HCT116 (cell line): ENCODE results near the gene RAB19. TPM values are rescaled to one million over a fixed set of nuclear protein-coding genes. Genes with fewer than 3 reads are reported as not detected.

Source experiments
- ATAC-seq: fragments of 200-7000 bp; cut with Tn5 transposase; 2 replicates; pipeline ENCODE4 v1.9.1; 2020; ENCODE audit warnings: mild to moderate bottlenecking, moderate library complexity
- BruUV-seq: library from RNA; stranded (reverse); fragments of 400-500 nt; replicated peaks from 2 replicates; lab custom pipeline; 2021; lab: Mats Ljungman, UMichigan
- CTCF ChIA-PET: fragments of 300-600 bp; sonication (Branson Sonifier 250); formaldehyde crosslinking; loops from one replicate; lab custom pipeline; 2021; ENCODE audit warnings: antibody characterized with exemption; lab: Charles Lee
- POLR2A ChIA-PET: fragments of 300-600, 350-600 bp; sonication (Branson Sonifier 250); formaldehyde crosslinking; loops from one replicate; lab custom pipeline; 2021; ENCODE audit warnings: antibody characterized with exemption; lab: Charles Lee
- RAD21 ChIA-PET, 2 experiments: fragments of 300-600 bp; sonication (Branson Sonifier 250); formaldehyde crosslinking; loops; one replicate each; lab custom pipeline; 2023; ENCODE audit warnings: low total read pairs in 2 of 2; ENCODE audit not compliant: uncharacterized antibody in 2 of 2, unreplicated experiment in 2 of 2, low non-redundant PET in 1 of 2; lab: Charles Lee
- DNase-seq: peaks from one replicate; pipeline ENCODE4 v3.0.0-alpha.2; 2010; ENCODE audit warnings: low read depth, low spot score
- H2AFZ ChIP-seq: fragments of 200-600 bp; shearing (Covaris generic), sonication (generic); 2 replicates; pipeline ENCODE4 v1.6.1; 2017; ENCODE audit warnings: low read depth, mixed run types, mixed read lengths, antibody characterized with exemption, low read length; ENCODE audit not compliant: poor library complexity, severe bottlenecking
- H3K27ac ChIP-seq: 2 replicates; pipeline ENCODE4 v1.5.1; 2012; ENCODE audit warnings: low read depth, low read length
- H3K27me3 ChIP-seq: fragments of 200-600 bp; sonication (generic); 2 replicates; pipeline ENCODE4 v1.6.1; 2016; ENCODE audit warnings: mixed run types, low read length, mixed read lengths; ENCODE audit not compliant: insufficient read depth
- H3K36me3 ChIP-seq, 2 experiments: fragments of 200-500 bp in 1 of 2; fragments of 200-600 bp in 1 of 2; sonication (Bioruptor generic) in 1 of 2; sonication (generic) in 1 of 2; 2 replicates each; pipeline versions ENCODE4 v1.5.1 to v1.6.1; 2014 to 2016; ENCODE audit warnings: low read length in 2 of 2, inconsistent platforms in 1 of 2, mixed read lengths in 1 of 2, mixed run types in 1 of 2; ENCODE audit not compliant: insufficient read depth in 2 of 2, control insufficient read depth in 1 of 2
- H3K4me1 ChIP-seq, 2 experiments: fragments of 200-600 bp in 1 of 2; sonication (generic) in 1 of 2; 2 replicates each; pipeline versions ENCODE4 v1.5.1 to v1.6.1; 2012 to 2017; ENCODE audit warnings: low read length in 2 of 2, inconsistent platforms in 1 of 2, mild to moderate bottlenecking in 1 of 2, mixed read lengths in 1 of 2, mixed run types in 1 of 2, moderate library complexity in 1 of 2; ENCODE audit not compliant: insufficient read depth in 2 of 2, control insufficient read depth in 1 of 2
- H3K4me2 ChIP-seq: fragments of 200-600 bp; sonication (generic); 2 replicates; pipeline ENCODE4 v1.6.1; 2017; ENCODE audit warnings: mixed run types, low read length, mixed read lengths
- H3K4me3 ChIP-seq, 2 experiments: fragments of 200-600 bp in 1 of 2; sonication (generic) in 1 of 2; replicated peaks in 1 of 2; 2 replicates each; pipeline ENCODE4 v1.5.1; 2011 to 2016; ENCODE audit warnings: low read length in 2 of 2, control low read depth in 1 of 2, low read depth in 1 of 2, mild to moderate bottlenecking in 1 of 2, mixed read lengths in 1 of 2, mixed run types in 1 of 2
- H3K79me2 ChIP-seq: fragments of 200-600 bp; sonication (generic); 2 replicates; pipeline ENCODE4 v1.6.1; 2017; ENCODE audit warnings: mild to moderate bottlenecking, mixed run types, low read length, moderate library complexity, mixed read lengths; ENCODE audit not compliant: insufficient read depth
- H3K9ac ChIP-seq: fragments of 200-600 bp; sonication (generic); 2 replicates; pipeline ENCODE4 v1.6.1; 2016; ENCODE audit warnings: low read length, mixed read lengths
- H3K9me2 ChIP-seq: fragments of 200-600 bp; sonication (generic), shearing (Covaris generic); 2 replicates; pipeline ENCODE4 v1.6.1; 2017; ENCODE audit warnings: mixed run types, mild to moderate bottlenecking, moderate library complexity; ENCODE audit not compliant: insufficient read depth
- H3K9me3 ChIP-seq, 2 experiments: fragments of 200-500 bp in 1 of 2; fragments of 200-600 bp in 1 of 2; sonication (Bioruptor generic) in 1 of 2; sonication (generic) in 1 of 2; 2 replicates each; pipeline ENCODE4 v1.6.1; 2014 to 2017; ENCODE audit warnings: low read length in 2 of 2, mixed read lengths in 2 of 2, inconsistent platforms in 1 of 2, low read depth in 1 of 2, mild to moderate bottlenecking in 1 of 2, mixed run types in 1 of 2, moderate library complexity in 1 of 2; ENCODE audit not compliant: control insufficient read depth in 1 of 2, insufficient read depth in 1 of 2
- H4K20me1 ChIP-seq: fragments of 200-600 bp; sonication (generic), shearing (Covaris generic); 2 replicates; pipeline ENCODE4 v1.6.1; 2017; ENCODE audit warnings: mixed run types, mild to moderate bottlenecking, moderate library complexity; ENCODE audit not compliant: insufficient read depth
- CBX3 ChIP-seq: IDR thresholded peaks from 2 replicates; pipeline ENCODE4 v1.6.1; 2012; ENCODE audit warnings: low read depth
- EGR1 ChIP-seq: IDR thresholded peaks from 2 replicates; pipeline ENCODE4 v1.6.1; 2012; ENCODE audit warnings: low read depth
- ELF1 ChIP-seq: IDR thresholded peaks from 2 replicates; pipeline ENCODE4 v1.6.1; 2012; ENCODE audit warnings: low read depth, borderline replicate concordance
- EZH2 ChIP-seq: fragments of 200-600 bp; sonication (generic); IDR thresholded peaks from 2 replicates; pipeline ENCODE4 v1.6.1; 2017; ENCODE audit warnings: antibody characterized with exemption, mixed run types
- FOSL1 ChIP-seq: IDR thresholded peaks from 2 replicates; pipeline ENCODE4 v1.6.1; 2012; ENCODE audit warnings: low read depth
- POLR2AphosphoS5 ChIP-seq: IDR thresholded peaks from 2 replicates; pipeline ENCODE4 v1.6.1; 2011; ENCODE audit warnings: mild to moderate bottlenecking, low read depth, low read length, moderate library complexity
- SP1 ChIP-seq: IDR thresholded peaks from 2 replicates; pipeline ENCODE4 v1.6.1; 2012; ENCODE audit warnings: low read depth
- SRF ChIP-seq: IDR thresholded peaks from 2 replicates; pipeline ENCODE4 v1.6.1; 2012; ENCODE audit warnings: low read depth
- TCF7L2 ChIP-seq: IDR thresholded peaks from 2 replicates; pipeline ENCODE4 v1.7.0; 2011; ENCODE audit warnings: borderline replicate concordance, inconsistent platforms; ENCODE audit not compliant: insufficient read depth, insufficient read length; ENCODE audit errors: extremely low read depth
- ZBTB33 ChIP-seq: IDR thresholded peaks from 2 replicates; pipeline ENCODE4 v1.6.1; 2011; ENCODE audit warnings: mild to moderate bottlenecking, low read length, moderate library complexity; ENCODE audit not compliant: insufficient replicate concordance; ENCODE audit errors: extremely low read depth
- ZFX ChIP-seq: fragments of 450-650 bp; IDR thresholded peaks from 2 replicates; pipeline ENCODE4 v1.6.1; 2017
- intact Hi-C: fragments of 100-400 bp; cut with micrococcal nuclease; formaldehyde crosslinking; loops from 2 replicates; pipeline ENCODE4 v1.10.0; 2022
- total RNA-seq: library from RNA; stranded (reverse); gene quantifications from one replicate; pipeline ENCODE4 v1.2.1, GENCODE V29; 2021; ENCODE audit not compliant: unreplicated experiment
- TF ChIP-seq, protein P1 (sequence below): IDR thresholded peaks from 2 replicates; pipeline ENCODE4 v1.6.1; 2012; ENCODE audit warnings: low read depth

RAB19 gene
- total RNA-seq, 1 experiment from 2014 or later, result 2.6 TPM

DNA sequence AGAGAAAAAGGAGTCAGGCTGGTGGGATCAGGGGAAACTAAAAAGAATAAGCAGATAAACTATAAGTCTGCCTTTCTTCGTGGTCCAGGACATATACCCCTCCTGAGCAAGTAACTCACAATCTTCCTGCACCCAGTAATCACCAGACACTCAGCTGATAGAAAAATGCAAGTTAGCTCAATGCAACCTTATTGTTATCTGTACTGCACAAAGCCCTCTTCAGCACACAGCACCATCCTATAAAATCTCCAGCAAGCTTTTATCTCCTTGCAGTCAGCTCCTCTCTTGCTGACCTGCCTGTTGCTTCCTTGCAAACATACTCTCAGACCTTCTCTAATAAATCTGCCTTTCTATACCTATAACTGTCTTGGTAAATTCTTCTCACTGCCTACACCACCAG is 12.2 kb upstream of the RAB19 start:
- no peak overlapping the region for H3K4me2 ChIP-seq
- H3K4me3 ChIP-seq, result no peak overlapping the region
- BruUV-seq, result no TSS peak
- H3K36me3 ChIP-seq, result no peaks in the 10 kb centered on the region
- no peak for ATAC-seq
- TF ChIP-seq SRF, result no peak
- TF ChIP-seq FOSL1, result no peak
- TF ChIP-seq EGR1, result no peak
- TF ChIP-seq ZFX, result no peak
- no peak for TF ChIP-seq ZBTB33
- no peak for TF ChIP-seq ELF1
- TF ChIP-seq SP1, result no peak
- POLR2A ChIA-PET, result no interaction called here
- H3K27ac ChIP-seq, result no peak overlapping the region
- DNase-seq, result no peak
- peaks cover 95% of the 10 kb centered on the region for H3K79me2 ChIP-seq
- H3K9ac ChIP-seq, result no peak overlapping the region
- no peaks in the 10 kb centered on the region for H3K9me2 ChIP-seq
- CTCF ChIA-PET, result no interaction called here
- peaks cover 5 to 8% of the 10 kb centered on the region in 2 experiments for H3K4me1 ChIP-seq
- no peak overlapping the region for H2AFZ ChIP-seq
- no peaks in the 10 kb centered on the region for H4K20me1 ChIP-seq
- H3K9me3 ChIP-seq, result no peaks in the 10 kb centered on the region
- intact Hi-C loops, result no loop called here
- RAD21 ChIA-PET, result no interaction called here
- no peaks in the 10 kb centered on the region for H3K27me3 ChIP-seq

- RAD21 ChIA-PET, result no interaction called here
- POLR2A ChIA-PET, result no interaction called here
- CTCF ChIA-PET, result no interaction called here
- no peaks in the 10 kb centered on the region; a peak in 1 of 4 replicates for H3K36me3 ChIP-seq
- H2AFZ ChIP-seq, result no peak overlapping the region
- no peaks in the 10 kb centered on the region for H4K20me1 ChIP-seq
- H3K27ac ChIP-seq, result no peak overlapping the region
- no peak for DNase-seq
- ATAC-seq, result no peak
- H3K4me2 ChIP-seq, result no peak overlapping the region
- peaks cover 93% of the 10 kb centered on the region for H3K79me2 ChIP-seq
- no peaks in the 10 kb centered on the region for H3K9me3 ChIP-seq
- BruUV-seq, result no TSS peak
- H3K4me3 ChIP-seq, result no peak overlapping the region
- peaks cover 11 to 17% of the 10 kb centered on the region in 2 experiments for H3K4me1 ChIP-seq
- H3K9ac ChIP-seq, result no peak overlapping the region
- intact Hi-C loops, result no loop called here
- no peaks in the 10 kb centered on the region for H3K9me2 ChIP-seq
- H3K27me3 ChIP-seq, result no peaks in the 10 kb centered on the region
- TF ChIP-seq, protein P1, sequence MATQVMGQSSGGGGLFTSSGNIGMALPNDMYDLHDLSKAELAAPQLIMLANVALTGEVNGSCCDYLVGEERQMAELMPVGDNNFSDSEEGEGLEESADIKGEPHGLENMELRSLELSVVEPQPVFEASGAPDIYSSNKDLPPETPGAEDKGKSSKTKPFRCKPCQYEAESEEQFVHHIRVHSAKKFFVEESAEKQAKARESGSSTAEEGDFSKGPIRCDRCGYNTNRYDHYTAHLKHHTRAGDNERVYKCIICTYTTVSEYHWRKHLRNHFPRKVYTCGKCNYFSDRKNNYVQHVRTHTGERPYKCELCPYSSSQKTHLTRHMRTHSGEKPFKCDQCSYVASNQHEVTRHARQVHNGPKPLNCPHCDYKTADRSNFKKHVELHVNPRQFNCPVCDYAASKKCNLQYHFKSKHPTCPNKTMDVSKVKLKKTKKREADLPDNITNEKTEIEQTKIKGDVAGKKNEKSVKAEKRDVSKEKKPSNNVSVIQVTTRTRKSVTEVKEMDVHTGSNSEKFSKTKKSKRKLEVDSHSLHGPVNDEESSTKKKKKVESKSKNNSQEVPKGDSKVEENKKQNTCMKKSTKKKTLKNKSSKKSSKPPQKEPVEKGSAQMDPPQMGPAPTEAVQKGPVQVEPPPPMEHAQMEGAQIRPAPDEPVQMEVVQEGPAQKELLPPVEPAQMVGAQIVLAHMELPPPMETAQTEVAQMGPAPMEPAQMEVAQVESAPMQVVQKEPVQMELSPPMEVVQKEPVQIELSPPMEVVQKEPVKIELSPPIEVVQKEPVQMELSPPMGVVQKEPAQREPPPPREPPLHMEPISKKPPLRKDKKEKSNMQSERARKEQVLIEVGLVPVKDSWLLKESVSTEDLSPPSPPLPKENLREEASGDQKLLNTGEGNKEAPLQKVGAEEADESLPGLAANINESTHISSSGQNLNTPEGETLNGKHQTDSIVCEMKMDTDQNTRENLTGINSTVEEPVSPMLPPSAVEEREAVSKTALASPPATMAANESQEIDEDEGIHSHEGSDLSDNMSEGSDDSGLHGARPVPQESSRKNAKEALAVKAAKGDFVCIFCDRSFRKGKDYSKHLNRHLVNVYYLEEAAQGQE, result no peak
- TF ChIP-seq TCF7L2, result no peak
- TF ChIP-seq CBX3, result no peak
- TF ChIP-seq ZFX, result no peak
- no peak for TF ChIP-seq SP1
- TF ChIP-seq ELF1, result no peak
- no peak for TF ChIP-seq SRF
- no peak for TF ChIP-seq ZBTB33
- TF ChIP-seq EZH2, result no peak
- TF ChIP-seq POLR2AphosphoS5, result no peak
Observed at GRCh38 chr7:140393756-140394306, 10.0 kb upstream of the RAB19 start.
